Measurements from ENCODE around the gene EVX1.

Gene EVX1

DNA sequence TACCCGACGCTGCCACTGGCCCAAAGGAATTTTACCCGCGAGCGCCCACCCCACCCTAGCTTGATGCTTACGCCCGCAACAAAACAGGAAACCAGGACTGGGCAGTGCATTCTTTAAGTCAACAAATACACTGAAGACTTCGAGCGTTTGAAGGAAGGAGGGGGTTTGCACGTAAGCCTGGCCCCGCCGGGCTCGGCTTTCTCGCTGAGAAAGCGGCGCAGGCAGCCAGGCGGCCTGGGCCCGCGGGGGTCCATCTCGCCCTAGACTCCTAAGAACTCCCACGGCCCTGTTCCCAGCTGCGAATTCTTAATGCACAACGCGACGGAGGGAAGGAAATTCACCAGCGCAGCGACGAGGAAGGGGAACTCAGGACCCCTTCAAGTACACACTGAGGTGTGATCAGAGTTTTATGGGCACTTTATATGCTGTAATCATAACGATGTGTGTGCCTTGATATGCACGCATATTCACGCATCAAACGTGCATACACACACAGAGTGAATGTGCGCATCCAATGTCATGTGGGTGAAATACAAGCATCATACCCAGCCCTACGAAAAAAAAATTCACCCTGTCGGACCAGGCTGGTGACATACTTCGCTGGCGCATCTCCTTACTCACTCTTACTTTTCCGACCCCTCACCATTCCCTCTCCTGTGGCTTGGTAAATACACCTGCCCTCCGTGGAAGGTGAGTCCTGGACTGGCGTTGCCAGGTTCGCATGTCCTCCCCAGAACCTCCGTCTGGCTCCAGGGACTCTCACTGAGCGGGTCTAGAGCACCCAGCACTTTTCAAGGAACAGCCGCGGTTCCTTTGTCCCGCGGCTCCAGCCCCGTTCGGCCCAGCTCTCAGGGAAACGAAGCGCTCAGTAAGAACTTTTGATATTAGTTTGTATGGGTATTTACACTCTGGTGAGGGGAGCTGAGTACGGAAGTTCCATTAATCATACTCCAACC, 37.0 kb upstream of the EVX1 start:
- no peak for DNase-seq

DNA sequence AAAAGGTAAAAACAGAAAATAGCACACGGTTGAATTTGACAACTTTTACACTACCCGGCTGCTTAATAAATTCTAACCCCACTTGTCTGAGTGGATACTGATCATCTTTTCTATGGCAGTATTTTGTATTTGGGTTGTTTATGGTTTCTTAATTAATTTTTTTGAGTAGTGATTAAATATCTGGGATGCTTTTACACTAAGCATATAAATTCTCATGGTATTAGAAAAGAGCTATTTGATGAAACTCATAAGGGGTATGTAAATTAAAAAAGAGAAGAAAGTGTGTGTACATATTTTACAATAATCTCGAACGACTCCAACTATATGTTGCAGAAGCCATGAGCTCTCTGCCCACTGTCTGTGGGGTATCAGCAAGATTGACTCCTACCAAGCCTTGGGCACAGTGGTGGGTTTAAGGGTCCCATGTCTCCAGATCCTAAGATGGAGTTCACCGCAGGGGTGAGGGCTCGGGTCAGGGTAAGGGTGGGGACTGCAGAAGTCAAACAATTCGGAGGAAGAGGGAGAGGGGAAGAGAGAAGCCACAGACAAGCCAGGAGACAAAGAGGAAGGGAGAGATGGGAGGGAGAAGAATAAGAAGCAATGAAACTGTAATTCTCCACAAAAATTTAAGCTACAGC, 35.1 kb upstream of the EVX1 start:
- no peak for DNase-seq

DNA sequence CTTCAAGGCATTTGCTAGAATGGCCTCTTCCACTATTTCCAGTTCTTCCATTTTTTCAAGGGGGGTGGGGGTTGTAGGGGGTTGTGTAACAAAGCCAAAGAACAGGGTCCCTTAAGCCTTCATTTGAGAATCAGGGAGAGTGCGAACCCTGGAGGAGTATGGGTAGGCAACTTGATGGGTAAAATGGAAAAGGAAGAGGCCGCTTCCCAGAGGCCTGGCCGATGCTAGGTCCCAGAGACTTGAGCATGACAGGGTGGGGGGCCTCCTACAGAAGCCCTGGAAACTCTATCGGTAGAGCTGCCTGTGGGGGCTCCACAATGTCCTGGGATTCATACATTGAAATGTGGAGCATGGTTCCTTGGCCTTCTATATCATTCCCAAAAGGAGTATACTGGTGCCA, 33.6 kb upstream of the EVX1 start:
- no peak for DNase-seq

DNA sequence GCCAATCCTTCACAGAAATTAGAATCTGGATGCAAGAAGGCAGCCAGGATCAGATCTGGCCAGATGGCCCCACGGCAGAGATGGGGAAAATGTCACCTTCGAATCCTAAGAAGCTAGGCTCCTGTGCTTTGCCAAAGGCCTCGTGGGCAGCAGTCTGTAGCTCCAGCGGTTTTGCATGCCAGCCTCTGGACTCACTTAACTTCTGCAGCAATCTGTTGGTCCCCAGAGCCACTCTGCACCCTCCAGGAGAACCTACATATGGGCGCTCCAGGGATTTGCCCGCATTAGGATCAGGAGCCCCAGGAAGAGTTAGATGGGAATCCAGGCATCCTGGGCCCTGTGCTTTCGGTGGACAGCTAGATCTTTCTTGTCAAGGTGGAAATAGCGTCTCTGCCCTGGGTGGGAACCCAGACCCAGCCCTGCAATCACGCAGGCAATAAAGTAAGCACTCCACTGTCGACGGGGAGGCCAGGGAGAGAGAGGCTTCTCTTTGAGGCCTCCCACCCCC, 32.6 kb upstream of the EVX1 start:
- DNase-seq, result no peak

DNA sequence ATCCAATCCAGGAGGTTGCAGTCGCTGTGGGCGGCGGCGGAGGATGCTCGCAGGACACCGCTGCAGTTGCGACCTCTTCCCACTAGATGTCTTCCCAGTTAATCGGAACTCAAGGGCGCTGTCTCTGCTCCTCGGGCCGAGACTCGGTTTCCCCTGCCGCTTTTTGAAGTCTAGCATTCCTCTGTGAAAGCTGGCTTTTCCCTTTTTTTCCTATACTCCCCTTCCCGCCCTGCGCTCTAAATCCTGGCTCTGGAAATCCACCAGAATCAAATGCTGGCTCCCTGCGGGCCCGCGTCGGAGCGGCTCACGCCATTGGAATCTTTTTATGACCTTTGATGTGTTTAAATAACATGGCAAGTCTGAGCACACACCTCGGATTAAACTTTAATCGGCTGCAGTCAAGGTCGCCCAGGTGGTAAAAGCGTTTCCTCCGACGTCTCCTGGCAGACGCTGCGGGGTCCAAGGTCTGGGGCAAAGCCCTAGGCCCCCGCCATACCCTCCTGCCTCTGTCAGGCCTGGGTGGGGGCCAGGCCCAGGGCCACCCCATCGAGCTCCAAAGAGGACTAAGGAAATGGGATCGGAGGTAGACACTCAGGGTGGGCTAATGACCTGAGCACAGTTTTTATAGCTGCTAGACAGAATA, 32.0 kb upstream of the EVX1 start:
- no peak for DNase-seq

DNA sequence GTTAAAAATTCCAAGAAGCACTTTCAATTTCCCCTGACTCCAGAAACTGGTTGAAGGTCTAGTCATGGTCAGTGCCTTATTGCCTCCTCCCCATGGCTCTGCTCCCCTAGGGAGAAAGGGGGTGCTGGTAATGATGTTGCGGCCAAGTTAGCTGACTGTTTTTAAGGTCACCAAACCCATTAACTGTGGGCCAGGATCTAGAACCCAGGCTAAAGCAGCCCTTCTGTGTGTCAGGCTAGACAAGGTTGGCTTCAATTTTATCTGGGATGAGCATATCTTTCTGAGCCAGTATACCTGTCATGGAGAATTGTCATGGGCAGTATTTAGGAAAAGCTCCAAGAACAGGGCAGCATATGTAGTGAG, 31.5 kb upstream of the EVX1 start:
- DNase-seq, result no peak

DNA sequence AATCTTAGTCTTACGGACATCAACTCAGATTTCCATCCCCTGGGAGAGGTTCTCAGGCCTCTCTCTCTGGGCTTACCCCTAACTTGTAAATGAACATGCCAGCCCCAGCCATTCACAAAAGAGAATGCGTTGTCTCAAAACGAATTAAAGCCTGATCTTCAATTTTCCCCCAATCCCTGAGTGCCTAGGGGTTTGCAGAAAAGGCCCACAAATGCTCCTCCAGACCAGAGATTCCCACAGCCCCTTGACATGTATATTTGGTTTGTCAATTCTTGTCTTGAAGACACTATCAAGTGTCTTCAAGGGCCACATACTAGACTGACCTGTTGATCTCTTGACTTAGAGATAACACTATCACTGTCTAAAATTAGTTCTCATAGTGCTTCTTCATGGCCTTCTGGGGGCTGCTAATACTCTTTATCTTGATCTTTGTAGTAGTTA, 30.8 kb upstream of the EVX1 start:
- DNase-seq, result no peak

DNA sequence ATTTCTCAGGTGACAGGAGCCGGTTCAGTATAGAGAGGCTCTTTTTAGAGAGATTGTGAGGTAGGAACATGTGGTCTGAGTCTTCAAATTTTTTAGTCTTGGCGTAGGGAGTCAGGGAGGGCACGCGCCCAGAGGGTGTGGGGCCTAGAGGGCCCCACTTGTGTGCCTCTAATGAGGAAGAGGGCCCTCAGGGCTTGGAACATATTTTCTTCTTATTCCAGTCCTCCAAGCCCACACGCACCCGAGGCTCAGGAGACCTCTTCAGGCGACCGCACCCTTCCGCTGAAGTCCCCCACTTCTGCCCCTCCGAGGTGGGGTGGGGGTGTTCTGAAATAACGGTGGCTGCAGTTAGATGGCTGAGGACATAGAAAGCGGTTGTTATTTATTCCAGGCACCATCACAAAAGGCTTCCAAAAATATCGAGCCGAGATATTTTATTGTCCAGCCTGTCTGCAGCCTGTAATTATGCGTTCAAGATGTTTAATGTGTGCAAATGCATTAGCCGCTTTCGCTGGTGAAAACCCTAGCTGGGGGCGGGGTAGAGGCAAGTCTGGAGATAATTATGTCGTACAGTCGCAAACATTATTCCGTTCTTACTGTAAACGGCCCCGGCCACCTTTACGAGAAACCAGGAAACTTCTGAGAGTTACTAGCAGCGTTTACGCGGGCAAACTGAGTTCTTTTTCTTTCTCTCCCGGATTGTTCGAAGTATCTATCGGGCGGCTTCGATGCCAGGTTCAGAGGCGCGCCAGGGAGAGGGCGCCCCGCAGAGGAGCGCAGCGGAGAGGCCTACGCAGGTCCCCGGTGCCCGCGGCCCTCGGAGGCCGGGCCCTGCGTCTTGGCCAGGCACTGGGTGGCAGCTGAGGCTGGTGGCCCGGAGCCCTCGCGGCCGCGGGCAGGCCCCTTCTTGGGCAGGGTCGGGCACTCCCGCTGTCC, 29.8 kb upstream of the EVX1 start:
- DNase-seq, result no peak

DNA sequence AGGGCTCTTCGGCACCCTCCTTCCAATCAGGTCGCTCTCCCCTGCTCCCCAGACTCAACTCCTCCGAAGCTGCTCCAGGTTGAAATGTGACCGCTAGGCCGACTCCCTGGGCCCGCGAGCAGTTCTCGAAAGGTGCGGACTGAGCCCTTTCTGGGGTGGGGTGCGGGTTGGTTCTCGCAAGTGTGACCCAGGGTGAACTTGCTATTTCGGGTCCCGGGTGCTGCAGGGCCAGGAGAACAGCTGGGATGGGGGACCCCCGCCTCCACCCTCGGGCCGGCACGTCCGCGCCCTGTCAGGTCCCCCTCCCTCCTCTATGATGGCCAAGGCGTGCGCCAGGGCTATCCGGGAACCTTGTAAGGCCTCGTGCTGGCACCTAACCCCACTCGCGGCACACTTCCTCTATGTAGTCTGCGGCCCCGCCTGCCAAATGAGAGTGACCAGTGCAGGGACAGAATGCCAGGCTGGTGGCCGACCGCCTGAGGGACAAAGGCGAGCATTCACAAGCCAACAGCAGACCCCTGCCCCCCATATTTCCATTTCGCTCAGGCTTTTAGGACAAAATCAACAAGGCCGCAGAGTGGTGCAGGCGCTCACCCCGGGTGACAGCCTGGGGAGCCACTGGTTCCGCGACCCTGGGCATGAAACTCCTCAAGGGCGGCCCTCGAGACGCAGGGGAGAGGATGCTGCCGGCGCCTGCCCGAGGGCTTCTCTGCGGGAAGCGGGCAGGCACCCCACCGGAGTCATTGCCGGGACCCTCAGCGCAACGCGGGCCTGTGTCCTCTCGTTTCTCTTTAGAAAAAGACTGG, 29.0 kb upstream of the EVX1 start:
- no peak for DNase-seq

DNA sequence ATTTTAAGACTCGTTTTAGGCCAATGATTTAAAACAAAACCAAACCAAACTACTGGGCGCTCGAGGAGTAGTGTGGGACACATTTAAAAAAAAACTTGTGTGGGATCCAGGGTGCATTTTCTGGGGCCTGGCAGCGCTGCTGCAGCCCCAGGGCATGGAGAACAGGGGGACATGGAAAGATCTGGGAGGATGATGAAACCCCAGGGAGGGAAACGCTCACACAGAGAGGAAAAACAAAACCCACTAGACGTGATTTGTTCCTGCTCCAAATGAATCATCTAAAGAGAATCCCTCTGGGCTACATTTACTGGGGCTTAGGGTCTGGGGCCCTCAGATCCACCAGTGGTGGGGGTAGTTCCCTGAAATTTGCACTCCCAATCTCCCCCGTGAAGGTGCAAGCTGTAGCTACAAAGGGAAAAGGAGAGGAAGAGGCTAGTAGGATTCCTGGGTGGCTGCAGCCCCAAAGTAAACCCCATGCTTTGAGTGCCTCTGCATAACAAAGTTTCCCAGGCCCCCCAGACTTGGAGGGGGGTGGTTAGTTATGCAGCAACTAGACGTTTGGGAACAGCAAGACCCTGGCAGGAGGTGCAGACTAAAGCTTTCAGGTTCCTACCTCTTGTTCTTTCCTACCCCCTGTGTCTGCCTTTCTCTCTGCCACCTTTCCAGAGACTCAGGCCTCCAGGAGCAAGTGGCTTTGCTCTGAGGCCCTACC, 28.2 kb upstream of the EVX1 start:
- no peak for DNase-seq

DNA sequence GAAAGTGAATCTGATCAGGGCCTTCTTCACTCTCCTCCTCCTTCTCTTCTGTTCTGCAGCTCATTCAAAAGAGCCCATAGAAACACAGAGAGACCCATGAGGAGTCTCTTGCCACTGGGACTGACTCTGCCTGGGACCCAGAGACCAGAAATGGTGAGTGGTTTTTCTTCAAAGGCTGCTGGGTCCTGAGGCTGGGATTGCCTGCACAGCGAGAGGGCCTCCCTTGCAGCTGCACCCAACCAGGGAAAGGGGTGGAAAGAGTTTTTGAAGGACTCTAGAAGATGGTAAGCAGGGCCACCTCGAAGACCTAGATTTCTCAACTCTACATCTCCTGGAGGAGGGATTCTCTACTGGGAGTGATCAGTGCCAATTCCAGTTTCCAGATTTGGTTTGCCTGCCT, 27.2 kb upstream of the EVX1 start:
- DNase-seq, result no peak

DNA sequence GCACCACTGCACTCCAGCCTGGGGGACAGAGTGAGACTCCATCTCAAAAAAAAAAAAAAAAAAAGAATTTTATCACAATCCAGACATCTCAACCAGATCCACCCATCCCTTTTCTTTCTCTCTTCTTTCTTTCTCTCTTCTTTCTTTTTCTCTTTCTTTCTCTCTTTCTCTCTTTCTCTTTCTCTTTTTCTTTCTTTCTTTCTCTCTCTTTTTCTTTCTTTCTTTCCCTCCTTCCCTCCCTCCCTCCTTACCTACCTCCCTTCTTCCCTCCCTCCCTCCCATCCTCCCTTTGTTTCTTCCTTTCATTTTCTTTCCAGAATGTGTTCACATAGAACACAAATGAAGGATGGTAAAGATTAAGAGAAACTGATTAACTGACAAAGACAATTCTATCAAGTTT, 24.7 kb upstream of the EVX1 start:
- no peak for DNase-seq

DNA sequence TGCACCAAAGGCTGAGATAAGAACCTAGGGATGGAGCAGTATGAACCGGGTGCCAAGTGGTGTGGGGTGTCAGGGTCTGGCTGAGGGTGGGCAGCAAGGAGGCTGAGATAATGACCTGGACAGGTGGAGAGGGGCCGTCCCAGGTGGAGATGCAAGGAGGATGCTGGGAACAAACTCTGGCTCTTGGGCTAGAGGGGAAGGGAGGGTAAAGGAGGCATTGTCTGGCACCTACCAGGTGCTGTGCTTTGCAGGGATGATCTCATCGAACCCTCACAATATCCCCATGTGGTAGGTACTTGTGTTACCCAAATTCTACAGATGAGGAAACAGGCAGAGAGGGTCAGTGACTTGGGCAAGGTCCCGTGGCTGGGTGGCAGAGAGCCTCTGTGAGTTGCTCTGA, 22.8 kb upstream of the EVX1 start:
- DNase-seq, result no peak

DNA sequence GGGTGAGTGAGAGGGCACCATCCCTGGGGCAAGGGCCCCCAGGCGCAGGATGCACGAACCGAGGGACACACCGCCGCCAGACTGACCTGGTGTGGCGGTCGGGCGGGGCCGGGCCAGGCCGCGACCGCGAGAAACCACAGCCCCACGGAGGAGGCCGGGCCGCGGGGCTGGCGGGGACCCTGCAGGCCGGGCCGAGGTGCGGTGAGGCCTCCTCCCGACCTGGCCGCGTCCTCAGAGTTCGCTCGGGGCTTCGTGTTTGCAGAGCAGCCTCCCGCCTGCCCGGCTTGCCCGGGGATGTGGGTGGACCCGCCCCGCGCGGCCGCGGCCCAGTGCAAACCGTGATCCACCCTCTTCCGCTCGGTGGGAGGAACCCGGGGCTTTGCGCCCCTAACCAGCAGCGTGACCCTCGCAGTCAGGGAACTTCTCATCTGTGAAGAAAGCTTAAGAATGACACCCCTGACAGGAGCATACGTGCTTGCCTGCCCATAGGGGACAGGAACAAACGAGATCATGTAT, 22.1 kb upstream of the EVX1 start:
- no peak for DNase-seq

DNA sequence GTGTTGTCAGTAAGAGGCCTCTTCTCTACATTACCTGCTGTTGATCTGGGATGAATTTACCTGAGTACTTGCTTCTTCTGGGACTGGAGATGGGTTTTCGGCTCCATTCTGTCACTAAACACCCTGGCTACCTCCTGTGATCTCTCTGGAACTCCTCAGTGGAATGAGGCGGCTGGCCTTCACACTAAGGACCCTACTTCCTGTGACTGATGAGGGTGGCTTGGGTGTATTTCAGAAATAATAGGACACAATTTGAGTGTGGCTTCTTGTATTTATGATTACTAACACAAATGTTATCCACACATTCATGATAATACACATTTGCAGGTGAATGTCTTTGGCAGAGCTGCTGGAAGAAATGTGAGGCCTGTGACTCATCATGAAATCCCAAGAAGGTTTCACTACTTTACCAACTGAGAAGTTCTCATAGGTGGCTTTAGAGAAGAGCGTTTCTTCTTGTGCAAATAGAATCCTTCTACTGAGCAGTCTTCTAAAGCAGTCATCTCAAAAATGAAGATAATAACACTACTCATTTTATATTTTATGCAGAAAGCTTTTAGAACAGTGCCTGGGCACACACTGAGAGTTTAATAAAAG, 21.3 kb upstream of the EVX1 start:
- no peak for DNase-seq

DNA sequence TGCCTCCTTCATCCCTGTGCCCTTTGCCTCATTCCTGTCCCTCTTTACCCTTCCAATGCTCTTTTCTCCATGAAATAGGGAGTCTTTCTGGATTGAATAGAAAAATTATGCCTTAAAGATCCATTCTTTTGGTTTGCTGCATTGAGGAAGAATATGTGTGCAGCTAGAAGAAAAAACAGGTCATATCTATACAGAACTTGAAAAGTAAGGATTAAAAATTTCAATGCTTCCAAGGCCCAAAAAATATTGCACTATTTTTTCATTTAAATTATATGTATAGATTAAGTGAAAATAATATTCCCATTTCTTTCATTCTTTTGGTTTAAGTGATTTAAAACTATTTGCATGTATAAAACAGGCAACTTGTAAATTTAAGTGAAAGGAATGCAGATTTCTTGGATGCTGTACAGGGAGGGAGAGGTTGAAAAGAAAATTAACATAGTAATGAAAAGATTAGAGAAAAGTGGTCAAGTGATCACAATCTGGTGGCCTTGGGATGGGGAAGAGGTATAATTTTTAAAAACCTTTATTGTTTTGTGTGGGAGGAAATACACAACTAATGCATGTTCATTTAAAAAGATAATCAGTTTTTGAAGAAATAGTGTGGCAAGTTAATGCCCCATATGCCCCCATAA, 18.5 kb upstream of the EVX1 start:
- no peak for DNase-seq

DNA sequence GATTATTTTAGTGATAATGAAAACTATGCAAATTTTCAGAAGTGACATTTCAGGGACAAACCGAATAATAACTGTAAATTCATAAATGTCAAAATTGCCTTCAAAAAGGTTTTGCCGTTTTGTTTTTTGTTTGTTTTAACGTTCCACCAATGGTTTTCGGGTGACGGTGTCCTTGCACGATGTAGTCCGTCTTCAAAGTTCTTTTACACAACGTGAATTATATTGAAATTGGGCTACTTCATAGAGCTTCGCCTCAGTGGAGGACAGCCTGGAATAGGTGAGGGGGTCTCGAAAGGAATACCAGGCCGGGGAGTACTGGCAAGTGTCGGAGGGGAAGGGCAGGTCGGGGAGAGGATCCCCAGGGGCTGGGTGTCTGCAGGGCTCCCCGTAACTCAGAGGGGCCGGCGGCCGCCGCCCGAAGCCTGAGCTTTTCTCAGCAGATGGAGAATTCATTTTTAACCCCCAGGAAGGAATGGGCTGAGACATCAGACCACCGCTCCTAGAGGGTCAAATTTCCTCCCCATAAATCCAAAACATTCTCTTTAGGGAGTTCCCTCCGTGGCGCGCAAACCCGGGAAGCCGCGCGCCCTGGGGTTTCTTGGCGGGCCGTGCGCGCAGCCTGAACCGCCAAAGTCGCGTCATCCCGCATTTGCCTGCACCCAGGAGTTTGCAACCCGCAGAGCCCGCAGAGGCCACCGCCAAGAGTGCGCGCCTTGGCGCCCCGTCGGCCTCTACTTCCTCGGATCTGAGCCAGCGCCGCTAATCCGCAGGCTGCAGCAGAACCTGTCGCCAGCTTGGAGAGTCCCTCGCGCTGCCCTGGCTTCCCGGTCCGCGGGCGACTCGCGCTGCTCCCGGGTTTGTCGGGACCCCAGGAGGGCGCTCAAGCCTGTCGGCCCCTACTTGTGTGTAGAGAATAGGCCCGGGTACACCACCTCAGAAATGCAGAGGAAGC, 17.3 kb upstream of the EVX1 start:
- DNase-seq, result no peak

DNA sequence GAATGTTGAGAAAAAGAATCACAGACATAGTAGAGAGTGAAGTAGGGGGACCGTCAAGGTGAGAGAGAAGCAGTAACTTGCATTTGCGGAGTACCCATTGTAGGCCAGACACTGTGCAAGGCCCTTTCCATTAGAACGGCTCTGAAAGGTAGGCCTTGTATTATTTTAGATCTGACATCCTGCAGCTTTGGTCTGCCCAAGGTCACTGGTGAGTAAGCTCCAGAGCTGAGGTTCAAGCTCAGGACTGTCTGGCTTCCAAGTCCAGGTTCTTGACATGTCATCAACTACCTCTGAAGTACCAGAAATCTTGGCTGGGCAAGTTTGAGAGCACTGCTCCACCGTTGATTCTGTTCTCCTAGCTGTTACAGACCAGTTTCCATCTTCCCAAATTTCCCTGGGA, 13.2 kb upstream of the EVX1 start:
- no peak for DNase-seq

Data from DMS79 (cell line).